ENCODE measurements around the gene GALNTL6. TPM values are rescaled to one million over a fixed set of nuclear protein-coding genes. Genes with fewer than 3 reads are reported as not detected.

GALNTL6 gene
- polyA plus RNA-seq, 1 donor (not counting 4 experiments of a cell fraction or from before 2014, with no cell fraction given): not detected

DNA sequence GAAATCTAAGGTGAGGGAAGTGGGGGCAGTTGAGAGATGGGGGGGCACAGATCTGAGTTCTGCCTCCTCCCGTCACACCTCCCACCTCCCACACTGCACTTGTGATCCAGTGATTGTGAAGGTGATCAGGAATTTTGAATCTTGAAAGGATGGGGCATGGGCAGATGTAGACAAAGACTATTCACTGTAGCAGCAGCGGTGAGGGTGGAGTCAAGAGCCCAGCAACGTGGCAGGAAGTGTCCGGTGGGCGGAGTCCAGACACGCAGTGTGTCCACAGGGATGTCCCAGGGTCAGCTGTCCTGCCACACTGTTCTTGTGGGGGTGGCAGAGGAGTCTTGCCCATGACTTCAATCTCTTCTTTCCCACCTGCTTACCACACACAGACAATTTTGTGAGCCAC lies 1024.9 kb downstream of the GALNTL6 start:
- H2AFZ ChIP-seq (ENCODE audit: control insufficient read depth, low read length): no peak overlapping the region
- H3K4me2 ChIP-seq (ENCODE audit: control insufficient read depth, extremely low read depth, insufficient read depth, low read depth, low read length): no peak overlapping the region
- H3K27ac ChIP-seq (ENCODE audit: control insufficient read depth, insufficient read depth, low read length): no peak overlapping the region
- H3K36me3 ChIP-seq (ENCODE audit: control insufficient read depth in 2 of 2, extremely low read depth in 1 of 2, insufficient read depth in 2 of 2, low read length in 2 of 2): no peaks in the 10 kb centered on the region
- TF ChIP-seq, protein P1, sequence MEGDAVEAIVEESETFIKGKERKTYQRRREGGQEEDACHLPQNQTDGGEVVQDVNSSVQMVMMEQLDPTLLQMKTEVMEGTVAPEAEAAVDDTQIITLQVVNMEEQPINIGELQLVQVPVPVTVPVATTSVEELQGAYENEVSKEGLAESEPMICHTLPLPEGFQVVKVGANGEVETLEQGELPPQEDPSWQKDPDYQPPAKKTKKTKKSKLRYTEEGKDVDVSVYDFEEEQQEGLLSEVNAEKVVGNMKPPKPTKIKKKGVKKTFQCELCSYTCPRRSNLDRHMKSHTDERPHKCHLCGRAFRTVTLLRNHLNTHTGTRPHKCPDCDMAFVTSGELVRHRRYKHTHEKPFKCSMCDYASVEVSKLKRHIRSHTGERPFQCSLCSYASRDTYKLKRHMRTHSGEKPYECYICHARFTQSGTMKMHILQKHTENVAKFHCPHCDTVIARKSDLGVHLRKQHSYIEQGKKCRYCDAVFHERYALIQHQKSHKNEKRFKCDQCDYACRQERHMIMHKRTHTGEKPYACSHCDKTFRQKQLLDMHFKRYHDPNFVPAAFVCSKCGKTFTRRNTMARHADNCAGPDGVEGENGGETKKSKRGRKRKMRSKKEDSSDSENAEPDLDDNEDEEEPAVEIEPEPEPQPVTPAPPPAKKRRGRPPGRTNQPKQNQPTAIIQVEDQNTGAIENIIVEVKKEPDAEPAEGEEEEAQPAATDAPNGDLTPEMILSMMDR (optimal IDR thresholded peaks at IDR 0.05 in 1 of 3, IDR thresholded peaks at IDR 0.05 in 1 of 3, conservative IDR thresholded peaks at IDR 0.05 in 1 of 3; ENCODE audit: extremely low read depth in 1 of 3, insufficient read depth in 2 of 3, low read length in 3 of 3): no peak
- no peak for TF ChIP-seq EZH2 (IDR thresholded peaks at IDR 0.05; ENCODE audit: low read length)
- H3K9me3 ChIP-seq (ENCODE audit: control insufficient read depth, low read depth, low read length): no peaks in the 10 kb centered on the region
- no peaks in the 10 kb centered on the region for H4K20me1 ChIP-seq (ENCODE audit: control insufficient read depth, extremely low read depth, insufficient read depth, low read length)
- no peaks in the 10 kb centered on the region for H3K79me2 ChIP-seq (ENCODE audit: control insufficient read depth, insufficient read depth, low read length)
- H3K4me1 ChIP-seq (ENCODE audit: control insufficient read depth, extremely low read depth, insufficient read depth, low read length): no peaks in the 10 kb centered on the region
- DNase-seq (ENCODE audit: low read depth, low spot score) (no peak), FAIRE-seq (no peak)
- H3K9ac ChIP-seq (ENCODE audit: control insufficient read depth, extremely low read depth, insufficient read depth, low read length): no peak overlapping the region
- H3K4me3 ChIP-seq (ENCODE audit: control insufficient read depth in 2 of 3, extremely low read depth in 1 of 3, insufficient read depth in 2 of 3, low read depth in 1 of 3, low read length in 3 of 3): no peak overlapping the region
- no peaks in the 10 kb centered on the region for H3K9me1 ChIP-seq (ENCODE audit: control insufficient read depth, extremely low read depth, insufficient read depth, low read length)
- no peaks in the 10 kb centered on the region for H3K27me3 ChIP-seq (ENCODE audit: control insufficient read depth, extremely low read depth, insufficient read depth, low read length)
- dilution Hi-C loops (cut with MboI; ENCODE audit: extremely low pct_ligation_motif_present, low sequenced_read_pairs): no loop called here

DNA sequence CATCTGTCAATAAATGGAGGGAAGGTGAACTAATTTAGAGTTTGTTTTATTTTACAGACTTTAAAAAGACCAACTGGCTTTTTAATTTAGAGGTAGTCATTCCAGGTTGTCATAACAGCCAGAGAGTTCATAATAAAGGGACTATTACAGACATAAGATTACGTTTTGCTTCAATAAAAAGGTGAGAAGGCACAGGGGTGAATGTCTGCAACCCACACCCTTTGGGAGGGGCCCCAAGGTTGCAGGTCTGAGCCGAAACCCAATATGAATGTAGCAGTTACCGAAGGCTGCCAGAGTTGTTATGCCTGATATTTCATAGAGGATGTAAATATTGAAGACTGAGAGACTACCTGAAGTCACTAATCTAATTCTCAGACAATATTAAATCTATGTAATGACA lies 1025.7 kb downstream of the GALNTL6 start:
- Histone ChIP-seq H3K27me3 (ENCODE audit: control insufficient read depth, extremely low read depth, insufficient read depth, low read length) (no peaks in the 10 kb centered on the region), H3K36me3 (ENCODE audit: control insufficient read depth in 2 of 2, extremely low read depth in 1 of 2, insufficient read depth in 2 of 2, low read length in 2 of 2) (no peaks in the 10 kb centered on the region), H3K4me3 (ENCODE audit: control insufficient read depth in 2 of 3, extremely low read depth in 1 of 3, insufficient read depth in 2 of 3, low read depth in 1 of 3, low read length in 3 of 3) (no peak overlapping the region), H3K4me1 (ENCODE audit: control insufficient read depth, extremely low read depth, insufficient read depth, low read length) (no peaks in the 10 kb centered on the region), H2AFZ (ENCODE audit: control insufficient read depth, low read length) (no peak overlapping the region), H3K9me3 (ENCODE audit: control insufficient read depth, low read depth, low read length) (no peaks in the 10 kb centered on the region), H3K9me1 (ENCODE audit: control insufficient read depth, extremely low read depth, insufficient read depth, low read length) (no peaks in the 10 kb centered on the region), H3K79me2 (ENCODE audit: control insufficient read depth, insufficient read depth, low read length) (no peaks in the 10 kb centered on the region), H3K4me2 (ENCODE audit: control insufficient read depth, extremely low read depth, insufficient read depth, low read depth, low read length) (no peak overlapping the region), H3K9ac (ENCODE audit: control insufficient read depth, extremely low read depth, insufficient read depth, low read length) (no peak overlapping the region), H4K20me1 (ENCODE audit: control insufficient read depth, extremely low read depth, insufficient read depth, low read length) (no peaks in the 10 kb centered on the region), H3K27ac (ENCODE audit: control insufficient read depth, insufficient read depth, low read length) (no peak overlapping the region)
- FAIRE-seq: no peak
- DNase-seq (ENCODE audit: low read depth, low spot score): no peak
- no peak for TF ChIP-seq EZH2 (IDR thresholded peaks at IDR 0.05; ENCODE audit: low read length)
- TF ChIP-seq, protein P1 (optimal IDR thresholded peaks at IDR 0.05 in 1 of 3, IDR thresholded peaks at IDR 0.05 in 1 of 3, conservative IDR thresholded peaks at IDR 0.05 in 1 of 3; ENCODE audit: extremely low read depth in 1 of 3, insufficient read depth in 2 of 3, low read length in 3 of 3): no peak
- dilution Hi-C loops (cut with MboI; ENCODE audit: extremely low pct_ligation_motif_present, low sequenced_read_pairs): no loop called here

Data from keratinocyte (primary cell).